Measurements from ENCODE around the gene AMACR.

The AMACR gene

DNA sequence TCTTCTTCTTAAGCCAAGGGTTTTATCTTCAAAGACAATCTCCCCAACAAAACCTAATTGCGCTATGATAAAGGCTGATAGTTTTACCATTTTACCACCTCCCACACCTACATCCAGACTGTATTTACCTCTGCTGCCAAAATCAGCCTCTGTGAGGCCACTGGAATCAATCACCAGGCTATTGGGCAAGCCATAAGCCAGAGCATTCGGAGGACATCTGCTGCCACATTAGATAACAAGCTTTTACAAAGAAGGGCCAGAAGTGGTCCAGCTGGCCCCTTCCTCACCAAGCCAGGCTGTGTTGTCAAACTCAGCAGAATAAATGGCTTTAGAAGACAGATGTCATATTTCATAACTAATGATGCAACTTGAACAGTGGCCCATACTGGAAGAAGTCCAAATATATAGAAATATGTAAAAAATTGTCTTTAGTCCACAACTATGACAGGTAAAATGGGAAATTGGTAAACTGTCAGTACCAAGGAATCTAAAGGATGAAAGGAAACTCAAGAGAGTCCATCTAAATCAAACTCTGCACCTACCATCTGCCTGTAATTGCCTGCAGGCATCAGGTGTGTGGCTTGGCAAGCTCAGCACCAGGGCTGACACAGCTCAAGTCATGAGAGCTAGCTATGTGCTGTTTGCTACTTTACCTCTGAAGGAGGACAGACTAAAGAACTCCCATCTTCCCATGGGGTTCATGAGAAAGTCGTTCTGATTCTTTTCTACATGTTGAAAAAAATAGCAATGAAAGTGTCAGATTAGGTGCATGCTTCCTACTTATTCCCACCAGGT is 39.4 kb downstream of the AMACR start:
- Histone ChIP-seq H3K4me3 (ENCODE audit: low read depth, low read length, poor library complexity, severe bottlenecking) (no peak overlapping the region), H3K79me2 (ENCODE audit: insufficient read depth, low read length) (no peaks in the 10 kb centered on the region), H3K9me2 (ENCODE audit: low read depth, low read length) (no peaks in the 10 kb centered on the region), H3K27ac (ENCODE audit: low read depth, low read length, poor library complexity, severe bottlenecking) (no peak overlapping the region), H3K9me3 (ENCODE audit: low read length) (no peaks in the 10 kb centered on the region), H3K36me3 (ENCODE audit: insufficient read depth, low read length) (no peaks in the 10 kb centered on the region), H3K9ac (ENCODE audit: low read length) (no peak overlapping the region), H3F3A (ENCODE audit: insufficient read depth, low read length) (no peaks in the 10 kb centered on the region), H4K20me1 (ENCODE audit: insufficient read depth, low read length) (no peaks in the 10 kb centered on the region), H3K4me1 (ENCODE audit: insufficient read depth, low read length, severe bottlenecking) (no peaks in the 10 kb centered on the region), H2AFZ (ENCODE audit: low read length) (no peak overlapping the region), H3K27me3 (ENCODE audit: insufficient read depth, low read length) (no peaks in the 10 kb centered on the region), H3K4me2 (ENCODE audit: low read length) (no peak overlapping the region)
- no peak for TF ChIP-seq EZH2 (IDR thresholded peaks at IDR 0.05; ENCODE audit: borderline replicate concordance, low read length)
- TF ChIP-seq, protein P1, sequence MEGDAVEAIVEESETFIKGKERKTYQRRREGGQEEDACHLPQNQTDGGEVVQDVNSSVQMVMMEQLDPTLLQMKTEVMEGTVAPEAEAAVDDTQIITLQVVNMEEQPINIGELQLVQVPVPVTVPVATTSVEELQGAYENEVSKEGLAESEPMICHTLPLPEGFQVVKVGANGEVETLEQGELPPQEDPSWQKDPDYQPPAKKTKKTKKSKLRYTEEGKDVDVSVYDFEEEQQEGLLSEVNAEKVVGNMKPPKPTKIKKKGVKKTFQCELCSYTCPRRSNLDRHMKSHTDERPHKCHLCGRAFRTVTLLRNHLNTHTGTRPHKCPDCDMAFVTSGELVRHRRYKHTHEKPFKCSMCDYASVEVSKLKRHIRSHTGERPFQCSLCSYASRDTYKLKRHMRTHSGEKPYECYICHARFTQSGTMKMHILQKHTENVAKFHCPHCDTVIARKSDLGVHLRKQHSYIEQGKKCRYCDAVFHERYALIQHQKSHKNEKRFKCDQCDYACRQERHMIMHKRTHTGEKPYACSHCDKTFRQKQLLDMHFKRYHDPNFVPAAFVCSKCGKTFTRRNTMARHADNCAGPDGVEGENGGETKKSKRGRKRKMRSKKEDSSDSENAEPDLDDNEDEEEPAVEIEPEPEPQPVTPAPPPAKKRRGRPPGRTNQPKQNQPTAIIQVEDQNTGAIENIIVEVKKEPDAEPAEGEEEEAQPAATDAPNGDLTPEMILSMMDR (IDR thresholded peaks at IDR 0.05; ENCODE audit: low read length) = no peak

DNA sequence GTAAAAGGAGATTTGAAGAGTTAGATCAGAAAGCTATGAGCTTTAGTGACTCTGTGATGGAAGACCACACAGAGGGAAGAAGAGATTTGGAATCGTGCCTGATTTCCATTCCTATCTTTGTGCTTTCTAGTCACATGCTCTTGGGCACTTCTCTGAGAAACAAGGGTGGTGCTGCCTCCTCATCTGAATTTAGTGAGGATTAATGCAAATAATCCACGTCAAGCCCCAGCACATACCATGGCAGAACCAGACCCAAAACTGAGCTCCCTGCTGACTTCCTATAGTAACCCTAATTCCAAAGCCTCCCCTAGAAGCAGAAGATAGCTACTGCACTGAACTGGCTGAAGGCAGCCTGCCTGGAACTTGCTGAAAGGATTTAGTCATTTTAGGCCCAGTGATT is 41.0 kb downstream of the AMACR start:
- Histone ChIP-seq H3F3A (ENCODE audit: insufficient read depth, low read length) (no peaks in the 10 kb centered on the region), H3K9me3 (ENCODE audit: low read length) (no peaks in the 10 kb centered on the region), H3K9ac (ENCODE audit: low read length) (no peak overlapping the region), H3K4me3 (ENCODE audit: low read depth, low read length, poor library complexity, severe bottlenecking) (no peak overlapping the region), H3K4me2 (ENCODE audit: low read length) (no peak overlapping the region), H2AFZ (ENCODE audit: low read length) (no peak overlapping the region), H3K79me2 (ENCODE audit: insufficient read depth, low read length) (no peaks in the 10 kb centered on the region), H3K36me3 (ENCODE audit: insufficient read depth, low read length) (no peaks in the 10 kb centered on the region), H3K27me3 (ENCODE audit: insufficient read depth, low read length) (no peaks in the 10 kb centered on the region), H3K27ac (ENCODE audit: low read depth, low read length, poor library complexity, severe bottlenecking) (no peak overlapping the region), H3K4me1 (ENCODE audit: insufficient read depth, low read length, severe bottlenecking) (no peaks in the 10 kb centered on the region), H3K9me2 (ENCODE audit: low read depth, low read length) (no peaks in the 10 kb centered on the region), H4K20me1 (ENCODE audit: insufficient read depth, low read length) (no peaks in the 10 kb centered on the region)
- TF ChIP-seq EZH2 (IDR thresholded peaks at IDR 0.05; ENCODE audit: borderline replicate concordance, low read length) = no peak
- TF ChIP-seq, protein P1 (IDR thresholded peaks at IDR 0.05; ENCODE audit: low read length) = no peak

DNA sequence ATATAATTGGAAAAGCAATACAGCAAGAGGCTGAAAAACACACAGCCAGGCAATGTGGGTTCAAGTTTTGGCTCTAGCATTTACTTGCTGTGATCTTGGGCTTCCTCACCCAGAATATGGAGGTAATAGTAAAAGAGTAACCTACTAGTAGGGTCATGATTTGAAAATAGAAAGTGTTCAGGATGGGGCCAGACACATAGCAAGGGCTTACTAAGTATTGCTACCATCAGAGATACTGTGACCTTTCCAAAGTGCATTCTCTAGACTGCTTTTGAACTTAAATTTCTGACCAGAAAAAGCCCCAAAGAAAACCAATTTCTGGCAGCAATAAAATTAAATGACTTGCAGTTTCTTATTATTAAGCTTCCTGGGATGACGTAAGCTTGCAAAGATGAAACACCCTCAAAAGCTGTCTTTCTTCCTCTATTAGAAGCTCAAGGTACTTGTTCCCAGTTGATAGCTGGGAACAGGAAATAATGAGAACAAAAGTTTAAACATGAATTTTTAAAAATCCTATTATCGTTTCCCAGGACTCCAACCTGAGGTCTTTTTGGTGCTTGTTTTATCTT is 43.6 kb downstream of the AMACR start:
- no peak overlapping the region for H3K4me2 ChIP-seq (ENCODE audit: low read length)
- H4K20me1 ChIP-seq (ENCODE audit: insufficient read depth, low read length) = no peaks in the 10 kb centered on the region
- no peak overlapping the region for H3K27ac ChIP-seq (ENCODE audit: low read depth, low read length, poor library complexity, severe bottlenecking)
- no peak overlapping the region for H2AFZ ChIP-seq (ENCODE audit: low read length)
- H3K36me3 ChIP-seq (ENCODE audit: insufficient read depth, low read length) = no peaks in the 10 kb centered on the region
- H3K4me3 ChIP-seq (ENCODE audit: low read depth, low read length, poor library complexity, severe bottlenecking) = no peak overlapping the region
- TF ChIP-seq, protein P1 (IDR thresholded peaks at IDR 0.05; ENCODE audit: low read length) = no peak
- TF ChIP-seq EZH2 (IDR thresholded peaks at IDR 0.05; ENCODE audit: borderline replicate concordance, low read length) = no peak
- H3K79me2 ChIP-seq (ENCODE audit: insufficient read depth, low read length) = no peaks in the 10 kb centered on the region
- H3K9me3 ChIP-seq (ENCODE audit: low read length) = no peaks in the 10 kb centered on the region
- H3K9ac ChIP-seq (ENCODE audit: low read length) = no peak overlapping the region
- H3F3A ChIP-seq (ENCODE audit: insufficient read depth, low read length) = no peaks in the 10 kb centered on the region
- H3K9me2 ChIP-seq (ENCODE audit: low read depth, low read length) = no peaks in the 10 kb centered on the region
- H3K27me3 ChIP-seq (ENCODE audit: insufficient read depth, low read length) = no peaks in the 10 kb centered on the region
- H3K4me1 ChIP-seq (ENCODE audit: insufficient read depth, low read length, severe bottlenecking) = no peaks in the 10 kb centered on the region

Measured in OCI-LY1 (cell line).